Measurements from ENCODE around the gene SPATS2. TPM values are rescaled to one million over a fixed set of nuclear protein-coding genes. Genes with fewer than 3 reads are reported as not detected.

Gene SPATS2
- total and polyA plus RNA-seq, 2 donors from 2014 or later = 10.0 to 23.7 TPM

- Histone ChIP-seq H3K4me3 (ENCODE audit: low read length in 3 of 3) (no peak overlapping the region), H3K9ac (ENCODE audit: low read length in 3 of 3) (no peak overlapping the region), H3K9me3 (ENCODE audit: control insufficient read depth in 2 of 3, insufficient read depth in 1 of 3, low read length in 3 of 3) (no peaks in the 10 kb centered on the region), H3K4me1 (ENCODE audit: control insufficient read depth in 2 of 3, insufficient read depth in 2 of 3, low read depth in 1 of 3, low read length in 3 of 3) (no peaks in the 10 kb centered on the region), H3K27ac (ENCODE audit: low read depth in 2 of 2, low read length in 2 of 2) (no peak overlapping the region), H3K36me3 (ENCODE audit: control insufficient read depth in 2 of 3, insufficient read depth in 3 of 3, low read length in 3 of 3) (peaks cover 0 to 14% (median 2%) of the 10 kb centered on the region in 3 donors), H3K27me3 (ENCODE audit: control insufficient read depth, insufficient read depth, low read length) (no peaks in the 10 kb centered on the region)
- DNase-seq (no peak), FAIRE-seq (no peak)
- intact Hi-C loops (cut with DNase I) = no loop called here
- no peak for TF ChIP-seq CTCF (IDR thresholded peaks at IDR 0.05; ENCODE audit: borderline replicate concordance, extremely low read depth, insufficient read depth)
These were observed 126.6 kb downstream of the SPATS2 start for GRCh38 chr12:49493900-49494299.

- DNase-seq = no peak
- H3K4me3 ChIP-seq (ENCODE audit: low read length in 3 of 3) = no peak overlapping the region
- peaks cover 0 to 8% (median 2%) of the 10 kb centered on the region in 3 donors for H3K36me3 ChIP-seq (ENCODE audit: control insufficient read depth in 2 of 3, insufficient read depth in 3 of 3, low read length in 3 of 3)
- H3K27ac ChIP-seq (ENCODE audit: low read depth in 2 of 2, low read length in 2 of 2) = no peak overlapping the region
- H3K4me1 ChIP-seq (ENCODE audit: control insufficient read depth in 2 of 3, insufficient read depth in 2 of 3, low read depth in 1 of 3, low read length in 3 of 3) = no peaks in the 10 kb centered on the region
- TF ChIP-seq CTCF (IDR thresholded peaks at IDR 0.05; ENCODE audit: borderline replicate concordance, extremely low read depth, insufficient read depth) = no peak
- H3K9me3 ChIP-seq (ENCODE audit: control insufficient read depth in 2 of 3, insufficient read depth in 1 of 3, low read length in 3 of 3) = no peaks in the 10 kb centered on the region
- H3K27me3 ChIP-seq (ENCODE audit: control insufficient read depth, insufficient read depth, low read length) = no peaks in the 10 kb centered on the region
- no peak for FAIRE-seq
- intact Hi-C loops (cut with DNase I) = no loop called here
- H3K9ac ChIP-seq (ENCODE audit: low read length in 3 of 3) = no peak overlapping the region
These were observed 129.4 kb downstream of the SPATS2 start for GRCh38 chr12:49496417-49497360.

GRCh38 chr12:49501895-49502294 is 134.6 kb downstream of the SPATS2 start:
- no peak for FAIRE-seq
- DNase-seq = no peak
- Histone ChIP-seq H3K27me3 (ENCODE audit: control insufficient read depth, insufficient read depth, low read length) (no peaks in the 10 kb centered on the region), H3K4me3 (ENCODE audit: low read length in 3 of 3) (no peak overlapping the region), H3K27ac (ENCODE audit: low read depth in 2 of 2, low read length in 2 of 2) (no peak overlapping the region), H3K9me3 (ENCODE audit: control insufficient read depth in 2 of 3, insufficient read depth in 1 of 3, low read length in 3 of 3) (no peaks in the 10 kb centered on the region), H3K4me1 (ENCODE audit: control insufficient read depth in 2 of 3, insufficient read depth in 2 of 3, low read depth in 1 of 3, low read length in 3 of 3) (no peaks in the 10 kb centered on the region), H3K9ac (ENCODE audit: low read length in 3 of 3) (no peak overlapping the region), H3K36me3 (ENCODE audit: control insufficient read depth in 2 of 3, insufficient read depth in 3 of 3, low read length in 3 of 3) (peaks cover 0 to under 1% (median 0%) of the 10 kb centered on the region in 3 donors)
- intact Hi-C loops (cut with DNase I) = no loop called here
- no peak for TF ChIP-seq CTCF (IDR thresholded peaks at IDR 0.05; ENCODE audit: borderline replicate concordance, extremely low read depth, insufficient read depth)

Measured in kidney (tissue), 14 donors.